Renal pelvis (tissue), 4 donors: ENCODE results near the gene C2orf92. TPM values are rescaled to one million over a fixed set of nuclear protein-coding genes. Genes with fewer than 3 reads are reported as not detected.
"Not testable (repeated sequence)": the region's sequence is repeated elsewhere in the genome, so short reads cannot be mapped to it uniquely, and the experiment has no call there.

Experiments
- DNase-seq: peaks from one replicate; pipeline ENCODE4 v3.0.0-alpha.2; 2013
- polyA plus RNA-seq, 3 donors: library from polyadenylated mRNA; unstranded; fragments of 120-200 nt; gene quantifications; one replicate each; pipeline ENCODE4 v1.2.1, GENCODE V29; 2013; ENCODE audit not compliant: insufficient read length in 3 of 3

The C2orf92 gene
- polyA plus RNA-seq, 3 donors: 6.6 to 22.1 (median 19.0) TPM

DNA sequence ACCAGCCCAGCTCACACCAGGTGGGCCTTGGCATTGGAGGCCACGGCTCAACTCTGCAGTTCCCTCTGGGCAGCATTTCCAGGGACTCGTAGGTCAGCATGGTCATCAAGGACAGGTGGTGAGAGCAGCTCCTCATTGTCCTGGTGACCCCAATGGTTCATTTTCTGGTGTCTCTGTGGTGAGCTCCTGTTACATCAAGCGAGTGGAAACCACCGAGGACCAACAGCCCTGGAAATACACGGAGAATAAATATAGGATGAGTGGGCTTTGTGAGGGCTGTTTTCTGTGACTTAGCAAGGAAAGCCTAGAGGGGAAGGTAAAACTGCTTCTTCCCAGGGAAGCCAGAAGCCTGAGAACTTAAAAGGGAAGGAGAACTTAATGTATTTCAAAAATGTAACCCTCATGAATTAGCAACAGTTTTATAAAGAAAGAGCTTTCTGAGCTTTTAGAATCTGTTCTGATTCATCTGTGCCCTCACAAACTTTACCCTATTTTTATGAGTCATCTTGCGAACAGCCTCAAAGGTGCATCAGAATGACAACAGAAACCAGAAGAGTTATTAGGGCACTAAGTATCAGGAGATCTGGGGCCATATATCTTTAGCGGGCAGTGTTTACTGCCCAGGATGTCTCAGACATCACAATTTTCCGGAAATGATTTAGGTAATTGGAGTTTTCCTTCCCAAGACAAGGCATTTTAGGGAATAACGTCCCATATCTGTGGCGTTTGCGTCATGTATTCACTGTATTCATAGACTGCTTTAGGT, 18.7 kb downstream of the C2orf92 start:
- no peak for DNase-seq

- DNase-seq: no peak
Measured at GRCh38 chr2:97691166-97691565, 21.7 kb downstream of the C2orf92 start.

DNA sequence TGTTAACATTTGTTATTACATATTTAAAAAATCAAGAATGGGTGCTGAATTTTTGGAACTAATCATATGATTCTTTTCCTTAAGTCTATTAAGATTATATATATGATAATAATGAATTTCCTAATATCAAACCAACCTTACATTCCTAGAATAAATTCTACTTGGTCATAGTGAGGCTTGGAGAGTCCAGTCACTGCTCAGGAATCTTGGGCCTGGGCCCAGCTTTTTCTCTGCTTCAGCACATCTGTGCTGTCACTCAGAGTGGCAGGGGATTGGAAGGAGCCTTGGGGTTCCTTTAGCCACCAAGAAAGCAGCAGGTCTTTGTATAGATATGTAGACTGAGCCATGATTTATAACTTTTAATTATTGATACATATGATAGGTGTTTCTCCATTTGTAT, 24.0 kb downstream of the C2orf92 start:
- no peak for DNase-seq

- DNase-seq: no peak
Measured at GRCh38 chr2:97695744-97696143, 26.2 kb downstream of the C2orf92 start.

GRCh38 chr2:97697252-97698235, 28.0 kb downstream of the C2orf92 start:
- DNase-seq: peak; percentile 81

DNA sequence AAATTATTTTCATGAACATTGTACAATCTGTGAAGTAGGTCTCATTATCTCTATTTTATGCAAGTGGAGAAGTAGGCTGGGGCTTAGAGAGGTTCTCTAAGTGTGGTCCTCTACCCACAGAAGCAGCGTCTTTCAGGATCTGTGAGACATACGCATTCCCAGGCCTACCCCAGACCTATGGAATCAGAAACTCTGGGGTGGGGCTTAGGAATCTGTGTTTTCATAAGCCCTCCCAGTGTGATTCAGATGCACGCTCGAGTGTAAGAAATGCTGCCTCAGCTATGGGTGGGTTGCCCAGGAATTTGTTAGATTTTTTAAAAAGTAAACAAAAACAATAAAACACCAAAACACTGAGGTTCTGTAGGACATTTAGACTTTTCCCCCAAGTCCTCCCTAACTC, 29.0 kb downstream of the C2orf92 start:
- DNase-seq: no peak

DNA sequence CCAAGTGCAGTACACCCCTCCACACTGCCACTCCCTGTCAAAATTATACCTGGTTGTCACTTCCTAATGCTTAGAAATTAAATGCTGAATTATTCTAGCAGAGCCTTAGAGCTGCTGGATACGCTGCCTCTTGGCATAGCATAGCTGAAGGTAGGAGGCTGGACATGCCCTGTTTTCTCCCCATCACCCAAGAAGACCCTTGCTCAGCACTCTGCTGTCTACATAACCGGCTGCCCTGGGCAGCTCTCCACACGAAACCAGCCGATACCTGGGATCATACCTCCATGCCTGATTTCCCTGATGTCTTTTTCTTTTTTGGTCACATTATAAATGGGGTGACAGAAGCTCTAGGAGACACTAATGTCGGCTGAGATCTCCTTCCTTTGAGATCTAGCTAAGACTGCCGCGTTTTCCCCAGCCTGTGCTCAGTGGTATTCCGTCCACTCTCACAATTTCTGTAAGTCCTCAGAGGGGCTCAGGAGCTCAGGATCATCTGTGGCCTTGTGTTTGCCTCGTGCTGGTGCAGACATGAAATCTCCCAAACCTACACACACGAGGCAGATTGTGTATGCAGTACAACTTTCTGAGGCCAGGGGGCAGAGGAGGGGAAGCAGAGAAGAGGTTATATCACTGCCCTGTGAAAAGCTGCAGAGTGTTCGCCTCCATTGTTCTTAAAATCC, 30.4 kb downstream of the C2orf92 start:
- DNase-seq: peak; percentile 65

DNA sequence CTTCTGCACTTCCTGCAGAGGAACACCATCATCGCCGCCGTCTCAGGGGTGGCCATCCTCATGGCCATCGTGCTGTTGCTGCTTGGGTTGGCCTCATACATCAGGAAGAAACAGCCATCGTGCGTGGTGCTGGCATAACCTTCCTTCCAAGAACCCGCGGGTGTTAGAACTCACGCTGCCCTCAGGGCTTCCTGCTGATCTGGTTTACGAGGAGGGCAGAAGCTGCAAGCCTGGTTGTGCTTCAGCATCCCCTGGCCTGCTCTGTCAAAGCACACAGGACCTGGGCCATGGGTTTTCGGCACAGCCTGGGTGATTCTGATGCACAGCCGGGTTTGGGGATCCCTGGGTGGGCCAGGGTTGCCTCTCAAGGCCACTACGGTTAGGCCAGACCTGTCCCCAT, 31.7 kb downstream of the C2orf92 start:
- DNase-seq: no peak

DNA sequence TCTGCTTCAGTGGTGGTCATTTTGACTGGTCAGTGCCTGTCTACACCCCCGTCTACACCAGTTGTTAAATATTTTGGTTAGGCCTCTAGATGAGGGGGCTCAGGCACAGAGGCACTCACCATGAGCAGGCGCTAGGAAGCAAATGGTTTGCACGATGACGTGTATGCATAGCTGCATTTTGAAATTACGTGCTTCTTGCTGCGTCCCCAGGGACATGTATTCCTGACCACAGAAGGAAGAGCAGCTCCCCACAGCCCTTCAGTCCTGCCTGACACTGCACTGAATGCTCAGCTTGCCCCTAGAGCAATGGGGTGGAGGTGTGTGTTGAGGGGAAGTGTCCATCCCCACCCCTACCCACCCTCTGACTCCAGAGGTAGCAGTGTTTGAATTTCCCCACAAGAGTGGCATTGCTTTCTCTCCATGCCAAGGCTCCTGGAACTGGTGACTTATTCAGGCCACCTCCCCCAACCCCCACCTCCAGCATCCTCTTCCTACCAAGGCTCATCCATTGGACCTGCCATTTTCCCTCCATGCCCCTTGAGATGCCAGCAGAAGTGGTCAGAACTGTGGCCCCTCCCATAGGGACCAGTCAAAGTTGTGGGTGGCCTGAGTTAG, 32.4 kb downstream of the C2orf92 start:
- no peak for DNase-seq

GRCh38 chr2:97702731-97703470, 33.4 kb downstream of the C2orf92 start:
- DNase-seq: no peak

DNA sequence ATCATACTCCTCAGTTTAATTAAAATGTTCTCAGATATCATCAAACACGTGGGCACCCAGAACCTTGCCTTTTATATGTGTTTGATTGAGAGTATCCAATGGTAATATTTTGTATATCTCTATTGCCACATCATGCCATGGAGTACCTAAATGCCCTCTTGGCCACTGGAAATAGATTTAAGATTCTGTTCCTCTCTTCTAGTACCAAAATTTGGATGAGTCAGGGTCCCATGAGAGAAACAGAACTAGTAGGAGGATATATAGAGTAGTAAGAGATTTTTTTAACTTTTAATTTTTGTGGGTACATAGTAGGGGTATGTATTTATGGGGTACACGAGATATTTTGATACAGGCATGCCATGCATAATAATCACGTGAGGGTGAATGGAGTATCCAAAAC, 34.2 kb downstream of the C2orf92 start:
- DNase-seq: no peak

DNA sequence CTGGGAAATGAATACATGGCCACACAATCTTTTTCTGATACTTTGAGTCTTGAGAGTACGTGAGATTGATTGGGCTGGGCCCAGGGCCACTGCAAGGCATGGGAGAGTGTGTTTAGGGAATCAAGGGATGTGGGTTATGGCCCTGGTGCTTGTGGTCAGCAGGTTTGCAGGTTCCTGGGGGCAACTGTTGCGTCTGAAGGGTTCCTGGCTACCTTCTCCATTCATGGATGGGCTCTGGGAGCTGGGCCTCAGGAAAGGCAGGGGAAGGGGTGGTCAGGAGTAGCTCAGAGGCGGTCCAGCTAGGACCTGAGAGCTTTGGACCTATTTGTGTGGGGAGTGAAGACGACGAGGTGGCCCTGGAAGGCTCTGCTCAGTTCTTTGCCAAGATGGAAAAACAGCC, 35.5 kb downstream of the C2orf92 start:
- DNase-seq: no peak

GRCh38 chr2:97706112-97706511, 36.6 kb downstream of the C2orf92 start:
- no peak for DNase-seq

DNA sequence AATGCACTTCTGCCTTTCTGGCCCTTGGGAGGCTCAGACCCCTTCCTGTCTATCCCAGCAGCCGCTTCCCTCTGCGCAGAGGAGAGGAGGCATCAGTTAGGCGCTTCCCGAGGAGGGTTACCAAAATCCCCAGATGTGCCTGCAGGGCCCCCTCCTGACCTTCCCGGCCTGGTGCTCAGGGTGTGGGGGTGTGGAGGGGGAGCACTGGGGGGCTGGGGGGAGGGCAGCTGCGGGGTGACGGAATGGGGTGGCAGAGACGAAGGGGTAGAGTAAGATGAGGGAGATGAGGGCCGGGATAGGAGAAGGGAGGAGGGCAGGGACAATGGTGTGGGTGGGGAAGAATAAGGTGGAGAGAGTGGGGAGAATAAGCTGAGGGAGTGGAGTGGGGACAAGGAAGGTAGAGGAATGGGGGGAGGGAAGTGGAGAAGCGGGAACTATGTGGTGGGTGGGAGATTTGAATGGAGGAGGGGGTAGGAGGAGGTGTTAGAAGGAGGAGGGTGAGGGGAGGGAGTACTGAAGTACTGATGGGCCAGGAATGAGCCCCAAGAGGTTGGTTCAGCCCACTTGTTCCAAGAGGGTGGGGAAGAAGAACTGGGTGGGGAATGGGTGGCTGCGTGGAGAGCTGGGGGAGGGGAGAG, 37.3 kb downstream of the C2orf92 start:
- DNase-seq: no peak

DNA sequence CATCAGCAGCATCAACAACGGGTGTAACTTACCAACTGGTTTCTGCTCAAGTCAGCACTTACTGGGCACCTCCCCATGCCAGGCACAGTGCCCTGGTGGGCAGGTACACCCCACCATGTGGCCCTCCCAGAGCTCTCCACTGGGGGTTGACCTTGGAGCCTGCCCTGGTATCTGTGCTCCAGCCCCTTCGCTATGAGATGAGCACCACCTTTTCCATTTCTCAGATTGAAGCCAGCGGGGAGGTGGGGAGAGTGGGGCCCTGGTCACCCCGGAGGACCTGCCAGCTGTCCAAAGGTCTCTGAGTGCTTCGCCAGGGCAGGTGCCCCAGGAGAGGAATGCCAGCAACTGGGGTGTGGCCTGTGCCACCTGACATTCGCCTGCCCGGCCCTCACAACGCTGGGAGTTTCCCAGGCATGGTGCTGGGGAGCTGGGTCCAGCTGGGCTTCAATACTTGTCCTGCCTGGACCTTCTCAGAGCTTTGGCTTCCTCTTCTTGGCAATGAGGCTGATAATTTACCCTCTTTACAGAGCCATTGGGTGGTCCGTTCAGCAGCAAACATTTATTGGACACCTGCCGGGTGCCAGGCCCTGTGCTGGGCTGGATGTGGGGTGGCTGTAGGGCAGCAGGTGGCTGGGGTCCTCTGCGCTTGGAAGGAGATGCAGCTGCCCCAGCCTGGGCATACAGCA, 38.0 kb downstream of the C2orf92 start:
- no peak for DNase-seq

DNA sequence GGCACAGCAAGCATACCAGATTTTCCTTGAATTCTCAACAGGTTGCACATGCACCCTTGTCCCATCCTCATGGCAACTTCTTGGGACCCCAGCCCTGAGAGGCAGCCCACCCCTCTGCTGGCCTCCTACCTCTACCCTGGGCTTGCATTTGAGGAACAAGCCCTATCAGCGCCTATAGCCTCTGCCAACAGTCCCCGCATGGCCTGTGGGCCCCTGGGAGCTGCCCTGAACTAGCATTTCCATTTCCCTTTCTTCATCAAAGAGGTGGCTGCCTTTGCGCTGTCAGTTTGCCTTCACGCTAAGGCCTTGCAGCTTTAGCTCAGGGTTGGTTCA, 38.5 kb downstream of the C2orf92 start:
- no peak for DNase-seq

- no peak for DNase-seq
Measured at GRCh38 chr2:97708608-97709007, 39.1 kb downstream of the C2orf92 start.

DNA sequence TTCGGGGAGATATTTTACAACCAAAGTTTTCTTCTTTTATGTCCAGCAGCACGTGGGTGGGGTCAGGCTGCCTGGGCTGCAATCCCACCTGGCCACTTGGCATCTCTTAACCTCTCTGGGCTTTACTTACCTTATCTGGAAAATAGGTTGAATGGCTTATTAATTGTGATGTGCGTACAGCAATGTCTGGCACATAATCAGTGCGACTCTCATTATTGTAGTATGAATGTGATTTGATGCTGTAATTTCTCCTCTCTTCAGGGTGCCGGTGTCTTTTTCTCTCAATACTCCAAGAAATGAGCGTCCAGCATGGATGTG, 41.8 kb downstream of the C2orf92 start:
- no peak for DNase-seq

DNA sequence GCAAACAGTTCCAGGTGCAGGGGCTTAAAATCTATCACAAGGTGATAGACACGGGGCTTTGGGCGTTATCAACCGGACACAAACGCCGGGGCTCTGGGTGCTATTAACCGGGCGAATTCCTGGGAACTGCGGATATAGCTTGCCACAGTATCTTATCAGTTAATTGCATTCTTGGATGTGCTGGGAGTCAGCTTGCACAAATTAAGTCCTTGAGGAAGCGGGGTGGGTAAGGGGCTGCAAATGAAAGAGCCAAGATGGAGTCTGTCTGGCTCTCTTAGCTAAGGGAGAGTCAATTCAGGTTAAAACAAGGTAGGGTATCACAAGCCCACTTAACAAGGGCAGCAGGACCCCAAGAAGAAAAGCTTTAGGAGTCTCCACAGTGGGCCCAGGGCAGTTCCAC, 42.7 kb downstream of the C2orf92 start:
- DNase-seq: not testable (repeated sequence)

- no peak for DNase-seq
Measured at GRCh38 chr2:97712693-97713295, 43.3 kb downstream of the C2orf92 start.
